BJ (cell line): ENCODE measurements around the gene NACC2. TPM values are rescaled to one million over a fixed set of nuclear protein-coding genes. Genes with fewer than 3 reads are reported as not detected.

Experiments
- CTCF ChIA-PET: fragments of 350-600 bp; formaldehyde crosslinking; extraction: SDS; loops from one replicate; lab custom pipeline; 2021; ENCODE audit warnings: antibody characterized with exemption, inconsistent platforms; lab: Yijun Ruan, JAX
- POLR2A ChIA-PET: fragments of 300-600 bp; sonication (Branson Sonifier 250); formaldehyde crosslinking; extraction: SDS; loops from one replicate; lab custom pipeline; 2021; ENCODE audit warnings: antibody characterized with exemption; lab: Charles Lee
- DNase-seq: peaks from one replicate; pipeline ENCODE4 v3.0.0-alpha.2; 2011; ENCODE audit warnings: low read depth
- H3K27me3 ChIP-seq: 2 replicates; pipeline ENCODE4 v1.6.0; 2011; ENCODE audit warnings: low read length; ENCODE audit not compliant: control insufficient read depth, insufficient read depth
- H3K36me3 ChIP-seq: 2 replicates; pipeline ENCODE4 v1.5.1; 2011; ENCODE audit warnings: low read length; ENCODE audit not compliant: control insufficient read depth, insufficient read depth
- H3K4me3 ChIP-seq: 2 replicates; pipeline ENCODE4 v1.5.1; 2011; ENCODE audit warnings: low read depth, mild to moderate bottlenecking, control low read depth, low read length
- polyA plus RNA-seq: library from polyadenylated mRNA; depleted of rRNA; stranded (reverse); fragments of >200 nt; gene quantifications from 2 replicates; pipeline ENCODE4 v1.2.3, GENCODE V29; 2011
- TF ChIP-seq, protein P1 (sequence below): IDR thresholded peaks from 2 replicates; pipeline ENCODE4 v1.5.1; 2011; ENCODE audit warnings: low read depth, mild to moderate bottlenecking, control low read depth, inconsistent platforms, low read length, moderate library complexity; ENCODE audit not compliant: insufficient read depth

Gene NACC2
- polyA plus RNA-seq, 1 experiment = 19.2 TPM

DNA sequence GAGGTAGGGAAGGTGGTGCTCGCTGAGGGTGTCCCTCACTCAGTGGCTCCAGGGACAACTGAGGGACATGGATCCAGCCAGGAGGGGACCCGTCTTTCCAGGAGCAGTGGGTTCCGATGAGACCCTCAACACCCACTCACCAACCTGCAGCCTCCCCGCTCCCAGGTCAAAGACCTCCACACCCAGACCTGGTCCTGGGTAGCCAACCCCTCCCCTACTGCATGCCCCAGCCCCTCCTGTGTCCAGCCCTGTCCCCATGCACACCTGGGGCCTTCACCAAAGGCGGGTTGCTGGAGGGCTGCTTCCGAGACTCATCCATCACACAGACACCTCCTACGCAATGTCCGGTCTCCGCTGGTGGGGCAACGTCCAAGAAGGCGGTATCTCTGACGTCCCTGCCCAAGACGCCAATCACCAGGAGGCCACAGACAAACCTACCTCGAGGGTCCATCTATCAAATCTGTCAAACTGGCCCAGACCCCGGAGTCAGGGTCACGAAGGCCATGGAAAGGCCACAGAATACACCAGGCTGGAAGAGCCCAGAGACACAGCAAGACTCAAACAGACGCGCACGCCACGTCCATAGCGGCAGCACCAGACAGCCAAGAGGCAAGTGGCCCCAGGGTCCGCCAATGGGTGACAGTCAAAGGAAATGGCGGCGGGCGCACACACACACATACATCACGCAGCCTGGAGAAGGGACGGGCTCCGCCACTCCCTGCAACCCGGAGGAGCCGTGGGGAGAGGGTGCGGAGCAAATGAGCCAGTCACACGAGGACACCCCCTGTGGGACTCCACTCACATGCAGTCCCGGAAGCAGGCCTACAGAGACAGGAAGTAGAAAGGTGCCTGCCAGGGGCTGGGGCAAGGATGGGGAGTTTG, 10.8 kb downstream of the NACC2 start:
- H3K27me3 ChIP-seq = no peaks in the 10 kb centered on the region

DNA sequence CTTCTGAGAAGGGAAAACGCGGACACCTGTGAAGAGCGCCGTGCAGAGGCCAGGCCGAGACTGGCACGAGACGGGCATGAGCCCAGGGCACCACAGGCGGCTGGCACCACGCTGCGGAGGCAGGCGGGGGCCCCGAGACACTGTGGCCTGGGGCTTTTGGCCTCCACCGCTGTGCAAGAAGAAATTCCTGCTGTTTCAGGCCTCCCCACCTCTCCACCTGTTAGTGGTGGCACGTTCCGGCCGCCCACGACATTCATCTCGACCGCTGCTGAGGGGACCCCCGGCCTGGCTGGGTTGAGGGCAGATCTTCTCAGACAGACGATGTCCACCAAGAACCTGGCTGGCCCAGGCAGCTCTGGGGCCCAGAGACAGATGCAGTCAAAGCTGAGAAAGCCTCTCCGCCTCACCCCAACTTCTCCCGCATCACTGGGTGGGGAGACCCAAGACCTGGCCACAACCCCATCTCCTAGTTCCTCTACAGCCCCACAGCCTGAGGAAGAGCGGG, 11.5 kb downstream of the NACC2 start:
- TF ChIP-seq, protein P1, sequence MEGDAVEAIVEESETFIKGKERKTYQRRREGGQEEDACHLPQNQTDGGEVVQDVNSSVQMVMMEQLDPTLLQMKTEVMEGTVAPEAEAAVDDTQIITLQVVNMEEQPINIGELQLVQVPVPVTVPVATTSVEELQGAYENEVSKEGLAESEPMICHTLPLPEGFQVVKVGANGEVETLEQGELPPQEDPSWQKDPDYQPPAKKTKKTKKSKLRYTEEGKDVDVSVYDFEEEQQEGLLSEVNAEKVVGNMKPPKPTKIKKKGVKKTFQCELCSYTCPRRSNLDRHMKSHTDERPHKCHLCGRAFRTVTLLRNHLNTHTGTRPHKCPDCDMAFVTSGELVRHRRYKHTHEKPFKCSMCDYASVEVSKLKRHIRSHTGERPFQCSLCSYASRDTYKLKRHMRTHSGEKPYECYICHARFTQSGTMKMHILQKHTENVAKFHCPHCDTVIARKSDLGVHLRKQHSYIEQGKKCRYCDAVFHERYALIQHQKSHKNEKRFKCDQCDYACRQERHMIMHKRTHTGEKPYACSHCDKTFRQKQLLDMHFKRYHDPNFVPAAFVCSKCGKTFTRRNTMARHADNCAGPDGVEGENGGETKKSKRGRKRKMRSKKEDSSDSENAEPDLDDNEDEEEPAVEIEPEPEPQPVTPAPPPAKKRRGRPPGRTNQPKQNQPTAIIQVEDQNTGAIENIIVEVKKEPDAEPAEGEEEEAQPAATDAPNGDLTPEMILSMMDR = no peak
- Histone ChIP-seq H3K4me3 (no peak overlapping the region), H3K36me3 (peaks cover 4% of the 10 kb centered on the region; the same call in 1 of the 2 replicates), H3K27me3 (no peaks in the 10 kb centered on the region)
- ChIA-PET POLR2A (no interaction called here), CTCF (no interaction called here)
- no peak for DNase-seq

More for the DNA sequence above, 10.8 kb downstream of the NACC2 start:
- Histone ChIP-seq H3K36me3 (peaks cover 4% of the 10 kb centered on the region; the same call in 1 of the 2 replicates), H3K4me3 (no peak overlapping the region)
- TF ChIP-seq, protein P1 = no peak
- no peak for DNase-seq
- POLR2A ChIA-PET = no interaction called here
- CTCF ChIA-PET = no interaction called here

DNA sequence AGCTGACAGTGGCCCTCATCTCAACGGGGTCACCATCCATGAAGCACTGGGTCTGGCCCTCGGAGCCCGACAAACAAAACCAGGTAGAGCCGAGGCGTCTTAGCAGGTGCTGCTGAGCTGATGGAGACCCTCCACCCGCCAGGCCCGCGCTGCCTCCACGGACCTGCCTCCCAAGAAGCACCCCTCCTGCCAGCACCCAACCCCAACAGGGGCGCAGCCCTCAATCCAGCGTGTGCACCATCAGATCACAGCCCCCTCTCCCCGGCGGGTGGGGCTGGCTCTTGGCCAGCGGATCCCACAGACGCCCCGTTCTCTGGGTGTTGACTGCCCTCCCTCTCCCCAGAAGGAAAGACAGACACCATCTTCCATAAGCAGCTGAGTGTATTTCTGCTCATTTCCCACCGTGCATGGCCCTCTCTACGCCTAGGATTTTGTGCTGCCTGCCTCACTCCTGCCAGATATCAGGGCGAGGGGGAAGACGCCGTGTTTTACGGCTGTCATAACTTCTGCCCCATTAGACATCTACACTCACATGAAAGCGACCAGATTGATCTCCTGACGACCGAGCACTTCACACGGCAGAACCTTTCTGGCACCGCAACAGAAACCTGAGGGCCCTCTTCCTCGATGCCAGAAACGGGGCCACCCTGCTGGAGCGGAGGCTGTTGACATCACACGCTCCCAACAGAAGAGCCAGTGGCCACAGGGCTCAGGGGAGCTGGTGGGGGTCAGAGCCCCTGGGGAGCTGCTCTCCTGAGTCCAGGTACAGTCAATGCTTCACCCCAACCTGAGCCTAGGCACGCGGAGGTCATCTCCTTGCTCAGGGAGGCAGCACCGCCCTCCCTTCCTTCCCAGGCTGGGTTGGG, 12.4 kb downstream of the NACC2 start:
- TF ChIP-seq, protein P1 = no peak

DNA sequence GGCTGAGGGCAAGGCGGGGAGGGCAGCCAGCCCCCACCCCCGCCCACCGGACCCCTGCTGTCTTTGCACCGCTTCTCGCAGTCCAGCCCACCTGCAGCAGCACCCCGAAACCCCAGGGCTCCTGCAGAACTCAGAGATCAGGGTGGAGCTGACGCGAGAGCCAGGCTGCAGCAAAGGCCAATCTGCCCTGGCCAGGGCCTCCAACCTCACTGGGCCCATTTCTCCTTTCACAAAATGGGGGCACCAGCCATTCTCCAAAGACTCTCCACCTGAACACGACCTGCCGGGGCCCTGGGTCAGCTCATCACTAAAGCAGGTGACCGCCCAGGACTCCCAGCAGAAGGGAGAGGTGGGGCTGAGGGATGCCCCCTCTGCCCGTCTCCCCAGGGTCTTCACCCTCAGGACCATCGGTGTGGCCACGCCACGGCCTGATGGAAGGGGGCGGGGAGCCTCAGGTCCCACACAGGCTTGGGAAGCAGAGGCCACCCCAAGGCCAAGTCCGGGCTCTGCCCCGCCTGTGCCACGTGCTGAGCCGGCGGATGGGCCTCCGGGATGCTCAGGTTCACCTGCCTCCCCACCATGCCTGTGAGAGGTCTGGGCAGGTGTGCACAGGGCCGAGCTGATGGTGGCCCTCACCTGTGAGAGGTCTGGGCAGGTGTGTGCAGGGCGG, 13.1 kb downstream of the NACC2 start:
- DNase-seq = no peak
- Histone ChIP-seq H3K4me3 (no peak overlapping the region), H3K27me3 (no peaks in the 10 kb centered on the region), H3K36me3 (peaks cover 4% of the 10 kb centered on the region; the same call in 1 of the 2 replicates)
- POLR2A ChIA-PET = no interaction called here
- TF ChIP-seq, protein P1 = no peak
- CTCF ChIA-PET = interaction anchor here (1.0 to 1.5 kb wide), 2 partner anchors 8 to 21 kb away, joined by 3 to 6 read pairs; no protein-coding TSS in a partner anchor

More for the DNA sequence above, 12.4 kb downstream of the NACC2 start:
- POLR2A ChIA-PET = no interaction called here
- H3K36me3 ChIP-seq = peaks cover 4% of the 10 kb centered on the region; the same call in 1 of the 2 replicates
- CTCF ChIA-PET = interaction anchor here (1.0 to 1.5 kb wide), 2 partner anchors 8 to 21 kb away, joined by 3 to 6 read pairs; no protein-coding TSS in a partner anchor
- no peak overlapping the region for H3K4me3 ChIP-seq
- no peaks in the 10 kb centered on the region for H3K27me3 ChIP-seq
- DNase-seq = no peak
